GM19099 (cell line): ENCODE measurements around the gene C1orf56.
A peak's percentile ranks its signal among the peaks of the same experiment; 100 is the strongest.

Experiments
- POLR2A ChIP-seq: IDR thresholded peaks from 3 replicates; pipeline ENCODE4 v1.6.1; 2011; ENCODE audit warnings: low read depth; ENCODE audit not compliant: insufficient read length; ENCODE audit errors: extremely low read depth

C1orf56 gene

GRCh38 chr1:151009674-151010345 is 37.7 kb upstream of the C1orf56 start:
- no peak for TF ChIP-seq POLR2A

- TF ChIP-seq POLR2A = no peak
Measured at GRCh38 chr1:151010346-151010726, 37.2 kb upstream of the C1orf56 start.

- TF ChIP-seq POLR2A = no peak
Measured at GRCh38 chr1:151011154-151011850, 36.2 kb upstream of the C1orf56 start.

- TF ChIP-seq POLR2A = no peak
Measured at GRCh38 chr1:151012684-151013471, 34.7 kb upstream of the C1orf56 start.

- no peak for TF ChIP-seq POLR2A
Measured at GRCh38 chr1:151013518-151013917, 34.0 kb upstream of the C1orf56 start.

GRCh38 chr1:151024540-151025146 is 22.9 kb upstream of the C1orf56 start:
- TF ChIP-seq POLR2A = no peak

- TF ChIP-seq POLR2A = no peak
Measured at GRCh38 chr1:151026460-151026859, 21.1 kb upstream of the C1orf56 start.

- no peak for TF ChIP-seq POLR2A
Measured at GRCh38 chr1:151032164-151032563, 15.4 kb upstream of the C1orf56 start.

GRCh38 chr1:151035167-151035566 is 12.4 kb upstream of the C1orf56 start:
- TF ChIP-seq POLR2A = no peak

- no peak for TF ChIP-seq POLR2A
Measured at GRCh38 chr1:151036356-151036755, 11.2 kb upstream of the C1orf56 start, which contains the start of gene BNIPL. BNIPL (plus strand) TSS chr1:151036586; CDS start chr1:151036726, 140 bp downstream.

GRCh38 chr1:151037032-151037431 is 10.5 kb upstream of the C1orf56 start:
- no peak for TF ChIP-seq POLR2A

- TF ChIP-seq POLR2A = no peak
Measured at GRCh38 chr1:151039521-151039920, 8.0 kb upstream of the C1orf56 start.

- TF ChIP-seq POLR2A = no peak
Measured at GRCh38 chr1:151043163-151043562, 4.4 kb upstream of the C1orf56 start.

- no peak for TF ChIP-seq POLR2A
Measured at GRCh38 chr1:151047925-151048644, 534 bp downstream of the C1orf56 start.

- TF ChIP-seq POLR2A = peak; percentile 16
Measured at GRCh38 chr1:151048645-151049032, 1.1 kb downstream of the C1orf56 start.

GRCh38 chr1:151049458-151049857 is 1.9 kb downstream of the C1orf56 start:
- no peak for TF ChIP-seq POLR2A
